Ishikawa (cell line): ENCODE results near the gene UPF2.

Source experiments
- CEBPB ChIP-seq: IDR thresholded peaks from 2 replicates; pipeline ENCODE4 v1.6.1; 2012
- CREB1 ChIP-seq: IDR thresholded peaks from 2 replicates; pipeline ENCODE4 v1.6.1; 2012; ENCODE audit warnings: low read depth
- EGR1 ChIP-seq: IDR thresholded peaks from 2 replicates; pipeline ENCODE4 v1.6.1; 2012
- EP300 ChIP-seq: IDR thresholded peaks from 2 replicates; pipeline ENCODE4 v1.6.1; 2012; ENCODE audit warnings: borderline replicate concordance
- FOXM1 ChIP-seq: IDR thresholded peaks from 2 replicates; pipeline ENCODE4 v1.6.1; 2012; ENCODE audit warnings: low read depth, borderline replicate concordance
- NFIC ChIP-seq: IDR thresholded peaks from 2 replicates; pipeline ENCODE4 v1.6.1; 2012
- RAD21 ChIP-seq: IDR thresholded peaks from 2 replicates; pipeline ENCODE4 v1.6.1; 2012; ENCODE audit warnings: low read depth
- REST ChIP-seq: IDR thresholded peaks from 2 replicates; pipeline ENCODE4 v1.6.1; 2012; ENCODE audit warnings: low read depth, mild to moderate bottlenecking
- TAF1 ChIP-seq: IDR thresholded peaks from 2 replicates; pipeline ENCODE4 v1.6.1; 2012; ENCODE audit warnings: low read depth, mild to moderate bottlenecking
- TCF12 ChIP-seq: IDR thresholded peaks from 2 replicates; pipeline ENCODE4 v1.6.1; 2012; ENCODE audit warnings: low read depth
- TEAD4 ChIP-seq: IDR thresholded peaks from 2 replicates; pipeline ENCODE4 v1.6.1; 2012
- YY1 ChIP-seq: IDR thresholded peaks from 2 replicates; pipeline ENCODE4 v1.6.1; 2012; ENCODE audit warnings: low read depth
- ZBTB7A ChIP-seq: IDR thresholded peaks from 2 replicates; pipeline ENCODE4 v1.6.1; 2012; ENCODE audit warnings: low read depth
- TF ChIP-seq, protein P1 (sequence below): IDR thresholded peaks from 2 replicates; pipeline ENCODE4 v1.6.1; 2012
- TF ChIP-seq, protein P2 (sequence below): IDR thresholded peaks from 2 replicates; pipeline ENCODE4 v1.6.1; 2012

The UPF2 gene, protein sequence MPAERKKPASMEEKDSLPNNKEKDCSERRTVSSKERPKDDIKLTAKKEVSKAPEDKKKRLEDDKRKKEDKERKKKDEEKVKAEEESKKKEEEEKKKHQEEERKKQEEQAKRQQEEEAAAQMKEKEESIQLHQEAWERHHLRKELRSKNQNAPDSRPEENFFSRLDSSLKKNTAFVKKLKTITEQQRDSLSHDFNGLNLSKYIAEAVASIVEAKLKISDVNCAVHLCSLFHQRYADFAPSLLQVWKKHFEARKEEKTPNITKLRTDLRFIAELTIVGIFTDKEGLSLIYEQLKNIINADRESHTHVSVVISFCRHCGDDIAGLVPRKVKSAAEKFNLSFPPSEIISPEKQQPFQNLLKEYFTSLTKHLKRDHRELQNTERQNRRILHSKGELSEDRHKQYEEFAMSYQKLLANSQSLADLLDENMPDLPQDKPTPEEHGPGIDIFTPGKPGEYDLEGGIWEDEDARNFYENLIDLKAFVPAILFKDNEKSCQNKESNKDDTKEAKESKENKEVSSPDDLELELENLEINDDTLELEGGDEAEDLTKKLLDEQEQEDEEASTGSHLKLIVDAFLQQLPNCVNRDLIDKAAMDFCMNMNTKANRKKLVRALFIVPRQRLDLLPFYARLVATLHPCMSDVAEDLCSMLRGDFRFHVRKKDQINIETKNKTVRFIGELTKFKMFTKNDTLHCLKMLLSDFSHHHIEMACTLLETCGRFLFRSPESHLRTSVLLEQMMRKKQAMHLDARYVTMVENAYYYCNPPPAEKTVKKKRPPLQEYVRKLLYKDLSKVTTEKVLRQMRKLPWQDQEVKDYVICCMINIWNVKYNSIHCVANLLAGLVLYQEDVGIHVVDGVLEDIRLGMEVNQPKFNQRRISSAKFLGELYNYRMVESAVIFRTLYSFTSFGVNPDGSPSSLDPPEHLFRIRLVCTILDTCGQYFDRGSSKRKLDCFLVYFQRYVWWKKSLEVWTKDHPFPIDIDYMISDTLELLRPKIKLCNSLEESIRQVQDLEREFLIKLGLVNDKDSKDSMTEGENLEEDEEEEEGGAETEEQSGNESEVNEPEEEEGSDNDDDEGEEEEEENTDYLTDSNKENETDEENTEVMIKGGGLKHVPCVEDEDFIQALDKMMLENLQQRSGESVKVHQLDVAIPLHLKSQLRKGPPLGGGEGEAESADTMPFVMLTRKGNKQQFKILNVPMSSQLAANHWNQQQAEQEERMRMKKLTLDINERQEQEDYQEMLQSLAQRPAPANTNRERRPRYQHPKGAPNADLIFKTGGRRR

DNA sequence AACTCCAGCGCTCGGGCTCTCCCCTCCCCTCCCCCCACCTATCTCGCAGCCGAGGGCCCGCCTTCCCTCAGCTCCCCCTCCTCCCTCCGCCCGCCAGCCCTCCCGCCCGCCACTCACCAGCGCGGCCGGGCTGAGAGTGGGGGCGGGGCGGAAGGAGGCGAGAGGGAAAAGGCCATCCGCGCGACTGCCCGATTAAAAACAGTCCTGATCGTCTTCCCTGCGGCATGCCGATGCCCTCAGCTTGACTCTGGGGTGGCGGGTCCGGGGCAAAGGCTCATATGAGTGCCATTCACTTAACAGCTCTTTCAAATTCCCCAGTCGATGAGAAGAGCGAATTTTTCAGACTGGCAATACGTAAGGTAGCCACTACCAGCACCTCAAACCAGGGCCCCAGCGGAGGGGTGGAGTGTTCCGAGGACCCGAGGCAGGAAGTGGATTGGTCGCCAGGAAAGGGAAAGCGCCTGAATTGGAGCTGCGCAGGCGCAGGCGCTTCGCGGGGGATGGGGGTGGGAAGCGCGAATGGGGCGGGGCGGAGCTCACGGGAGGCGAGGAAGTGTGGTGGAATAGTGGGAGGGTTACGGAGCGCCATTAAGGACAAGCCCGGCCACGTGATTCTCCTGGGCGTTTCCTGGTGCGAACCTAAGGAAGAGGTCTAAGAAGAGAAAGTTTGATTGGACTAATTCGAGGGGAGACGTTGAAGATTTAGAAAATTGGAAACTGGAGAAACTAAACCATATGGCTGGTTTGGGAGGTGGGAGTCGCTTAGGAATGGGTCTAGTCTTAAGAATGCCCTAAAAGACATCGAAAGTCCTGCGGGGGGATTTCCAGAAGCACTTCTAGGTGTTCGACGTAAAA lies at the start of gene UPF2:
Gene UPF2, minus strand, starts transcription at position 13 of the 855 bp plus-strand sequence. CDS start 7,386 bp downstream, outside the sequence.
- TF ChIP-seq TCF12: peak; percentile 67; the same call in 1 of the 2 replicates
- TF ChIP-seq RAD21: no peak
- TF ChIP-seq EP300: 0 out of 2 replicates have a peak, but pooled peaks have one; percentile 8
- TF ChIP-seq, protein P1, sequence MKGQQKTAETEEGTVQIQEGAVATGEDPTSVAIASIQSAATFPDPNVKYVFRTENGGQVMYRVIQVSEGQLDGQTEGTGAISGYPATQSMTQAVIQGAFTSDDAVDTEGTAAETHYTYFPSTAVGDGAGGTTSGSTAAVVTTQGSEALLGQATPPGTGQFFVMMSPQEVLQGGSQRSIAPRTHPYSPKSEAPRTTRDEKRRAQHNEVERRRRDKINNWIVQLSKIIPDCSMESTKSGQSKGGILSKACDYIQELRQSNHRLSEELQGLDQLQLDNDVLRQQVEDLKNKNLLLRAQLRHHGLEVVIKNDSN: peak; percentile 96
- TF ChIP-seq NFIC: peak; percentile 29; the same call in 1 of the 2 replicates
- TF ChIP-seq, protein P2, sequence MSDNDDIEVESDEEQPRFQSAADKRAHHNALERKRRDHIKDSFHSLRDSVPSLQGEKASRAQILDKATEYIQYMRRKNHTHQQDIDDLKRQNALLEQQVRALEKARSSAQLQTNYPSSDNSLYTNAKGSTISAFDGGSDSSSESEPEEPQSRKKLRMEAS: peak; percentile 92
- no peak for TF ChIP-seq FOXM1
- peak; percentile 77 for TF ChIP-seq YY1
- no peak; the same call in 1 of the 2 replicates for TF ChIP-seq CREB1

- TF ChIP-seq TAF1 (no peak), CEBPB (no peak), NFIC (no peak), TCF12 (no peak), REST (no peak), EGR1 (no peak), CREB1 (no peak), EP300 (no peak), TEAD4 (no peak), YY1 (no peak), FOXM1 (no peak), ZBTB7A (no peak), RAD21 (no peak)
- TF ChIP-seq, protein P2: no peak
- TF ChIP-seq, protein P1: no peak
Measured at GRCh38 chr10:12091421-12091820, 48.8 kb upstream of the UPF2 start.

GRCh38 chr10:12088919-12089318 lies 46.3 kb upstream of the UPF2 start:
- TF ChIP-seq CREB1: no peak
- TF ChIP-seq EP300: no peak
- TF ChIP-seq, protein P2: no peak
- TF ChIP-seq YY1: no peak
- TF ChIP-seq ZBTB7A: no peak
- no peak for TF ChIP-seq TEAD4
- no peak for TF ChIP-seq TCF12
- no peak for TF ChIP-seq EGR1
- TF ChIP-seq, protein P1: no peak
- no peak for TF ChIP-seq CEBPB

GRCh38 chr10:12081879-12082557 lies 39.4 kb upstream of the UPF2 start:
- TF ChIP-seq FOXM1 (no peak), EGR1 (no peak), REST (no peak), CREB1 (no peak), TAF1 (no peak), ZBTB7A (no peak), TCF12 (no peak), CEBPB (no peak), TEAD4 (no peak), YY1 (no peak)
- TF ChIP-seq, protein P2: no peak
- TF ChIP-seq, protein P1: no peak
